ENCODE data around the gene POC1B.

The POC1B gene

GRCh38 chr12:89389755-89390661 lies 135.8 kb downstream of the POC1B start:
- DNase-seq (ENCODE audit: low read depth in 2 of 2), result no peak

- DNase-seq (ENCODE audit: low read depth in 2 of 2), result no peak
Observed at GRCh38 chr12:89386138-89386537, 139.7 kb downstream of the POC1B start.

- DNase-seq (ENCODE audit: low read depth in 2 of 2), result no peak
Observed at GRCh38 chr12:89384807-89385206, 141.0 kb downstream of the POC1B start.

GRCh38 chr12:89384050-89384758 lies 141.6 kb downstream of the POC1B start:
- no peak for DNase-seq (ENCODE audit: low read depth in 2 of 2)

- no peak for DNase-seq (ENCODE audit: low read depth in 2 of 2)
Observed at GRCh38 chr12:89383235-89384049, 142.4 kb downstream of the POC1B start.

- DNase-seq (ENCODE audit: low read depth in 2 of 2), result no peak
Observed at GRCh38 chr12:89382328-89382727, 143.5 kb downstream of the POC1B start.

- DNase-seq (ENCODE audit: low read depth in 2 of 2), result no peak
Observed at GRCh38 chr12:89379839-89380467, 145.9 kb downstream of the POC1B start.

GRCh38 chr12:89379148-89379838 lies 146.6 kb downstream of the POC1B start:
- DNase-seq (ENCODE audit: low read depth in 2 of 2), result no peak

GRCh38 chr12:89376844-89377243 lies 149.0 kb downstream of the POC1B start:
- DNase-seq (ENCODE audit: low read depth in 2 of 2), result no peak

GRCh38 chr12:89376202-89376529 lies 149.7 kb downstream of the POC1B start:
- DNase-seq (ENCODE audit: low read depth in 2 of 2), result no peak

- DNase-seq (ENCODE audit: low read depth in 2 of 2), result no peak
Observed at GRCh38 chr12:89373763-89374572, 151.9 kb downstream of the POC1B start.

- no peak for DNase-seq (ENCODE audit: low read depth in 2 of 2)
Observed at GRCh38 chr12:89372584-89373370, 153.1 kb downstream of the POC1B start.

GRCh38 chr12:89370850-89371249 lies 155.0 kb downstream of the POC1B start:
- no peak for DNase-seq (ENCODE audit: low read depth in 2 of 2)

GRCh38 chr12:89370421-89370831 lies 155.4 kb downstream of the POC1B start:
- no peak for DNase-seq (ENCODE audit: low read depth in 2 of 2)

All from stimulated activated CD8-positive, alpha-beta memory T cell treated with anti-CD3 and anti-CD28 coated beads, Interleukin-15, amount 100 ng/mL, for 4 hours (primary cell).